PC-3 (cell line): ENCODE results near the gene EPB41. TPM values are rescaled to one million over a fixed set of nuclear protein-coding genes. Genes with fewer than 3 reads are reported as not detected.

Experiments
- ATAC-seq: fragments of 200-7000 bp; cut with Tn5 transposase; 2 replicates; pipeline ENCODE4 v1.9.1; 2020; ENCODE audit warnings: mild to moderate bottlenecking, moderate library complexity
- BruUV-seq: library from RNA; stranded (reverse); fragments of 400-500 nt; replicated peaks from 2 replicates; lab custom pipeline; 2021; lab: Mats Ljungman, UMichigan
- CTCF ChIA-PET: fragments of 300-600 bp; sonication (Branson Sonifier 250); formaldehyde crosslinking; loops from one replicate; lab custom pipeline; 2022; ENCODE audit warnings: antibody characterized with exemption; lab: Charles Lee
- POLR2A ChIA-PET: fragments of 300-600 bp; sonication (Branson Sonifier 250); formaldehyde crosslinking; loops from one replicate; lab custom pipeline; 2022; ENCODE audit warnings: antibody characterized with exemption; ENCODE audit not compliant: unreplicated experiment; lab: Charles Lee
- DNase-seq: peaks from one replicate; pipeline ENCODE4 v3.0.0-alpha.2; 2015
- H2AFZ ChIP-seq: fragments of 300-600 bp; sonication (generic); 2 replicates; pipeline ENCODE4 v1.6.0; 2016; ENCODE audit warnings: antibody characterized with exemption, low read length
- H3F3A ChIP-seq: fragments of 300-600 bp; sonication (generic); one replicate; pipeline ENCODE4 v1.6.0; 2017; ENCODE audit warnings: antibody characterized with exemption, low read length, control low read depth, mild to moderate bottlenecking; ENCODE audit not compliant: unreplicated experiment
- H3K27ac ChIP-seq: fragments of 300-600 bp; sonication (generic); 2 replicates; pipeline ENCODE4 v1.5.1; 2016; ENCODE audit warnings: mild to moderate bottlenecking, low read length
- H3K27me3 ChIP-seq: fragments of 300-600 bp; sonication (generic); 2 replicates; pipeline ENCODE4 v1.6.1; 2016; ENCODE audit warnings: low read length, mixed read lengths
- H3K36me3 ChIP-seq: fragments of 300-600 bp; sonication (generic); 2 replicates; pipeline ENCODE4 v1.6.1; 2016; ENCODE audit warnings: low read depth, mixed run types, low read length, mixed read lengths
- H3K4me1 ChIP-seq: fragments of 300-600 bp; sonication (generic); 2 replicates; pipeline ENCODE4 v1.5.1; 2016; ENCODE audit warnings: low read length; ENCODE audit not compliant: insufficient read depth
- H3K4me2 ChIP-seq: fragments of 300-600 bp; sonication (generic); 2 replicates; pipeline ENCODE4 v1.6.0; 2016; ENCODE audit warnings: low read length
- H3K4me3 ChIP-seq: fragments of 300-600 bp; sonication (generic); 2 replicates; pipeline ENCODE4 v1.5.1; 2016; ENCODE audit warnings: mild to moderate bottlenecking, low read length, mixed read lengths
- H3K79me2 ChIP-seq: fragments of 300-600 bp; sonication (generic); 2 replicates; pipeline ENCODE4 v1.6.1; 2017; ENCODE audit warnings: low read length, mixed read lengths
- H3K9ac ChIP-seq: fragments of 300-600 bp; sonication (generic); 2 replicates; pipeline ENCODE4 v1.6.0; 2016; ENCODE audit warnings: mild to moderate bottlenecking, low read length
- H3K9me2 ChIP-seq: fragments of 300-600 bp; sonication (generic); replicated peaks from 2 replicates; pipeline ENCODE4 v1.6.1; 2016; ENCODE audit warnings: mixed run types, low read length, mixed read lengths
- H3K9me3 ChIP-seq: fragments of 300-600 bp; sonication (generic); 2 replicates; pipeline ENCODE4 v1.6.1; 2016; ENCODE audit warnings: low read length, mixed read lengths
- H4K20me1 ChIP-seq: fragments of 300-600 bp; sonication (generic); 2 replicates; pipeline ENCODE4 v1.6.1; 2016; ENCODE audit warnings: low read length, mixed read lengths
- EZH2 ChIP-seq: fragments of 300-600 bp; sonication (generic); IDR thresholded peaks from one replicate; pipeline ENCODE4 v1.6.1; 2017; ENCODE audit warnings: antibody characterized with exemption, mild to moderate bottlenecking, low read length; ENCODE audit not compliant: unreplicated experiment
- EZH2phosphoT487 ChIP-seq: fragments of 300-600 bp; sonication (generic); IDR thresholded peaks from 2 replicates; pipeline ENCODE4 v1.6.1; 2018; ENCODE audit warnings: mild to moderate bottlenecking, antibody characterized with exemption, low read length, borderline replicate concordance
- intact Hi-C: fragments of 100-400 bp; cut with micrococcal nuclease; formaldehyde crosslinking; loops from 2 replicates; pipeline ENCODE4 v1.9.0; 2023
- total RNA-seq: library from RNA; depleted of rRNA; stranded (reverse); fragments of >200 nt; gene quantifications from 2 replicates; pipeline ENCODE4 v1.2.3, GENCODE V29; 2014
- TF ChIP-seq, protein P1 (sequence below): fragments of 300-600 bp; sonication (generic); conservative IDR thresholded peaks from 2 replicates; pipeline ENCODE4 v1.5.1; 2017; ENCODE audit warnings: antibody characterized with exemption, low read depth, mild to moderate bottlenecking, low read length

The EPB41 gene
- total RNA-seq, 1 experiment from 2014 or later, result 44.9 TPM

DNA sequence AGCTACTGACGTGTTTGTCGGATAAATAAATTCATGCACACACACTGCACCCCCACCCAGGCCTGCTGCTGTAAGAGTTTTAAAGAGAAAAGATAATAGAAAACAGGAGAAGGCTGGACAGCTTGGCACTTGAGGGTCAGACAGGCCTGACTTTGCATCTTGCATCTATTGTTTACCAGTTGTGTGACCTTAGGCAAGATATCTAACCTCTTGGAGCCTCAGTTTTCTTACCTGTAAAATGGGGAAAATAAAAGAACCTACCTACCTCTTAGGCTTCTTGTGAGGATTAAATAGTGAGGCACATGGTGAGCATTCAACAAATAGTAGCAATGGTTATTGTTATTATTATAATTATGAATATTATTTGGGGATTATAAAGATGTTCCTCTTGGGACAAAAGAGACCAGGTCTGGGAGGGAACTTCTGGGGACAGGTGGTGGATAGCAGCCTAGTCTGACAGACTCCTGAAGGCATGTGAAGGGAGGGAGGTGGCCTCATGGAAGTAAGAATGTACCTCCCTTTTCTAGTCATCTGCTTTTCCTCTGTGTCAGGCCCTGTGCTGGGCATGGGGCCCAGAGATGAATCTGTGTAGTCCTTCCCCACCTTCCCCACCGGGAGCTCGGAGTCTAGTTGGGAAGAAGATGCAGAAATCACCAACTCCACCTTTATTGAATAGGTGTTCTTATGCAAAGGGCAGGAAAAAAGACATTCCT lies 18.3 kb upstream of the EPB41 start:
- no peaks in the 10 kb centered on the region for H3K9me3 ChIP-seq
- no peaks in the 10 kb centered on the region for H3F3A ChIP-seq
- no peaks in the 10 kb centered on the region for H3K79me2 ChIP-seq
- intact Hi-C loops, result no loop called here
- H3K4me2 ChIP-seq, result no peak overlapping the region
- DNase-seq (no peak), ATAC-seq (no peak)
- no peaks in the 10 kb centered on the region for H4K20me1 ChIP-seq
- H3K4me3 ChIP-seq, result no peak overlapping the region
- TF ChIP-seq EZH2 (no peak), EZH2phosphoT487 (no peak)
- TF ChIP-seq, protein P1, sequence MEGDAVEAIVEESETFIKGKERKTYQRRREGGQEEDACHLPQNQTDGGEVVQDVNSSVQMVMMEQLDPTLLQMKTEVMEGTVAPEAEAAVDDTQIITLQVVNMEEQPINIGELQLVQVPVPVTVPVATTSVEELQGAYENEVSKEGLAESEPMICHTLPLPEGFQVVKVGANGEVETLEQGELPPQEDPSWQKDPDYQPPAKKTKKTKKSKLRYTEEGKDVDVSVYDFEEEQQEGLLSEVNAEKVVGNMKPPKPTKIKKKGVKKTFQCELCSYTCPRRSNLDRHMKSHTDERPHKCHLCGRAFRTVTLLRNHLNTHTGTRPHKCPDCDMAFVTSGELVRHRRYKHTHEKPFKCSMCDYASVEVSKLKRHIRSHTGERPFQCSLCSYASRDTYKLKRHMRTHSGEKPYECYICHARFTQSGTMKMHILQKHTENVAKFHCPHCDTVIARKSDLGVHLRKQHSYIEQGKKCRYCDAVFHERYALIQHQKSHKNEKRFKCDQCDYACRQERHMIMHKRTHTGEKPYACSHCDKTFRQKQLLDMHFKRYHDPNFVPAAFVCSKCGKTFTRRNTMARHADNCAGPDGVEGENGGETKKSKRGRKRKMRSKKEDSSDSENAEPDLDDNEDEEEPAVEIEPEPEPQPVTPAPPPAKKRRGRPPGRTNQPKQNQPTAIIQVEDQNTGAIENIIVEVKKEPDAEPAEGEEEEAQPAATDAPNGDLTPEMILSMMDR, result no peak
- POLR2A ChIA-PET, result interaction anchor here (0.5 kb wide), 1 partner anchor 332 kb away, joined by 3 read pairs; no protein-coding TSS in a partner anchor
- BruUV-seq, result no TSS peak
- H3K4me1 ChIP-seq, result no peaks in the 10 kb centered on the region
- H3K36me3 ChIP-seq, result no peaks in the 10 kb centered on the region
- H2AFZ ChIP-seq, result no peak overlapping the region
- H3K27ac ChIP-seq, result no peak overlapping the region
- H3K9ac ChIP-seq, result no peak overlapping the region
- no peaks in the 10 kb centered on the region for H3K9me2 ChIP-seq
- CTCF ChIA-PET, result no interaction called here
- no peaks in the 10 kb centered on the region for H3K27me3 ChIP-seq

DNA sequence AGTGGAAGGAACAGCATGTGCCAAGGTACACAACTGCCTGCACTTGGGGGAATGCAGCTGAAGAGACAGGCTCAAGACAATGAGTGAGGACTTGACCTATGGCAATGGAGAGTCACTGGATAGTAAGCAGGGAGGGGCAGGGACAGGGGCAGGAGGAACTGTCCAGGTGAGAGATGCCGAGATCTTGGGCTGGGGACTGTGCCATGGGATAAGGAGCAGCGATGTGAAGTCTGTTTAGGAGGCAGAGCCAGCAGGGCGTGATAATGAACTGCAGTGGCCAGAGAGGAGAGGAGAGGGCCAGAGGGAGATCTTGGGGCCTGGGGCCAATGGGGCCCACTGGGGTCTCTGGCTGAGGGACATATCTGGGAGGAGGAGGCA lies 17.8 kb upstream of the EPB41 start:
- CTCF ChIA-PET, result no interaction called here
- no TSS peak for BruUV-seq

More for the DNA sequence above, 17.8 kb upstream of the EPB41 start:
- Histone ChIP-seq H3K27me3 (no peaks in the 10 kb centered on the region), H3K4me2 (no peak overlapping the region), H3K27ac (no peak overlapping the region), H3K36me3 (no peaks in the 10 kb centered on the region), H4K20me1 (no peaks in the 10 kb centered on the region), H3K9ac (no peak overlapping the region), H3F3A (no peaks in the 10 kb centered on the region), H3K9me3 (no peaks in the 10 kb centered on the region), H3K9me2 (no peaks in the 10 kb centered on the region), H3K4me1 (no peaks in the 10 kb centered on the region), H2AFZ (no peak overlapping the region), H3K79me2 (no peaks in the 10 kb centered on the region), H3K4me3 (no peak overlapping the region)
- no peak for TF ChIP-seq EZH2phosphoT487
- TF ChIP-seq, protein P1, result no peak
- TF ChIP-seq EZH2, result no peak
- POLR2A ChIA-PET, result interaction anchor here (0.5 kb wide), 1 partner anchor 332 kb away, joined by 3 read pairs; no protein-coding TSS in a partner anchor
- intact Hi-C loops, result no loop called here
- DNase-seq (no peak), ATAC-seq (no peak)
